Endothelial cell (in vitro differentiated cells): ENCODE results near the gene DDX23. TPM values are rescaled to one million over a fixed set of nuclear protein-coding genes. Genes with fewer than 3 reads are reported as not detected.
A peak's percentile ranks its signal among the peaks of the same experiment; 100 is the strongest.

Experiments
- DNase-seq: peaks from one replicate; pipeline ENCODE4 v3.0.0; 2021; ENCODE audit warnings: low spot score
- H3K27ac Mint-ChIP-seq: one replicate; pipeline ENCODE4 v1.8.0; 2021; ENCODE audit warnings: mixed read lengths, inconsistent platforms; ENCODE audit not compliant: unreplicated experiment
- H3K27me3 Mint-ChIP-seq: one replicate; pipeline ENCODE4 v1.8.0; 2021; ENCODE audit warnings: mild to moderate bottlenecking, moderate library complexity, mixed read lengths, inconsistent platforms; ENCODE audit not compliant: unreplicated experiment
- H3K36me3 Mint-ChIP-seq: one replicate; pipeline ENCODE4 v1.8.0; 2021; ENCODE audit warnings: mild to moderate bottlenecking, low read depth, mixed read lengths, inconsistent platforms; ENCODE audit not compliant: unreplicated experiment
- H3K4me1 Mint-ChIP-seq: one replicate; pipeline ENCODE4 v1.8.0; 2021; ENCODE audit warnings: mild to moderate bottlenecking, mixed read lengths, inconsistent platforms; ENCODE audit not compliant: unreplicated experiment
- H3K4me3 Mint-ChIP-seq: one replicate; pipeline ENCODE4 v1.8.0; 2021; ENCODE audit warnings: mild to moderate bottlenecking, mixed read lengths, inconsistent platforms; ENCODE audit not compliant: unreplicated experiment
- H3K9me3 Mint-ChIP-seq: one replicate; pipeline ENCODE4 v1.8.0; 2021; ENCODE audit warnings: mixed read lengths, inconsistent platforms; ENCODE audit not compliant: unreplicated experiment
- CTCF ChIP-seq: fragments of 200-600 bp; sonication (generic); IDR thresholded peaks from one replicate; pipeline ENCODE4 v1.5.0; 2021; ENCODE audit warnings: antibody characterized with exemption; ENCODE audit not compliant: unreplicated experiment
- total RNA-seq: library from RNA; stranded (reverse); fragmentation: NEBNext Ultra II Directional; extraction: Animal tissue kit (Norgen Biotek cat#: 25700); gene quantifications from one replicate; pipeline ENCODE4 v1.2.1, GENCODE V29; 2021; ENCODE audit not compliant: unreplicated experiment

Gene DDX23
- total RNA-seq, 1 donor from 2014 or later = 96.2 TPM

DNA sequence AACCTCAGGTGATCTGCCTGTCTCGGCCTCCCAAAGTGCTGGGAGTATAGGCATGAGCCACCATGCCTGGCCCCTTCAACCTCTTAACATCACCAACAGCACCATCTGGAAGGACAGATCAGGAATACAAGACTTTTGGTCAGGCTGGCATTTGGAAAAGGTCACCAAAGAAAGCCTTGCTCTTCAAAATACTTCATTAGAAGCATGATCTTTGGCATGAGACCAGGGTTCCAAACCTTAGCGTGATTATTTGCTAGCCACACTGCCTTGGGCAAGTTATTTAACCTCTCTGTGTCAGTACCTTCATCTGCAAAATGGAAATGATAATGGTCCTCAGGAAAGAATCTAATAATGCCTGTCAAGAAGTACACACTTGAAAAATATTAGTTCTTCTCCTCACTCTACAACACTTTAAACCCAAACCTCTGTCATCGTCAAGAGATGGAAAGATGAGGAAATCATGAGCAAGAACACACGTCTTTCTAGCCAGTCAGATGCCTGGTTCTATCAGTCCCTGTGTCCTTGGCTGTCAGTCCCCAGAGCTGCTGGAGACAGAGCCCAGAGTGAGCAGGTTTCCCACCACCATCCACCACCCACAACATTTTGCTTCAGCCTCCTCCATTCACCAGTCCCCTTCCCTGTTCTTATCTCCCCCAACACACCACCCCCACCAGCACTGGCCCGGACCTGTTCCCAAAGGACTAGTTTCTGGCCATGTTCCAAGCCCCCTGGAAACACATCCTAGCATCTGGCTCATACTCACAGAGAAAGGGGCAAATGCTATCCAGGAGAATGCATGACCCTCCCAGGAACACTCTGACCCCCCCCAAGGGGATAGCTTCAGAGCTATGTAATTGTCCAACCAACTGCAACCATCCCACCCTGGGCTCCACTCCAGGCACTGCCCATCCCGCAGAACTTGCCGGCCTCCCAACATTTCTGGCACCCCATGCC is 65.1 kb downstream of the DDX23 start:
- Mint-ChIP-seq H3K27ac (no peak overlapping the region), H3K4me3 (peak overlapping the region; percentile 97), H3K36me3 (no peaks in the 10 kb centered on the region)

DNA sequence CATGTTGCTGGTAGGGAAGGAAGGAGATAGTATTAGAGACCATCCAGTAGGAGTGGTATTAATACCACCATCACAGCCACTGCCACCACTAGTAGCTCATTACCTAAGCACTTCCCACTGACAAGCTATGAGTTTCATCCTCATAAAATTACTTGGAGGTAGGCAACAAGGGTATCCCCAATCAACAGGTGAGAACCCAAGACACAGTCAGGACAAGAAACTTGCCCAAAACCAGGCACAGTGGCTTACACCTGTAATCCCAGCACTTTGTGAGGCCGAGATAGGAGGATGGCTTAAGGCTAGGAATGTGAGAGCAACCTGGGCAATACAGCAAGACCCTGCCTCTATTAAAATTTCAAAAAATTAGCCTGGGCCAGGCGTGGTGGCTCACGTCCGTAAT is 68.5 kb downstream of the DDX23 start:
- Mint-ChIP-seq H3K27me3 (peaks cover 14% of the 10 kb centered on the region), H3K4me1 (peaks cover 19% of the 10 kb centered on the region), H3K9me3 (no peaks in the 10 kb centered on the region), H3K4me3 (peak overlapping the region; percentile 71), H3K36me3 (peaks cover 2% of the 10 kb centered on the region), H3K27ac (peak overlapping the region; percentile 42)
- DNase-seq = no peak
- no peak for TF ChIP-seq CTCF

More for the DNA sequence above, 65.1 kb downstream of the DDX23 start:
- Mint-ChIP-seq H3K27me3 (peaks cover 7% of the 10 kb centered on the region), H3K9me3 (no peaks in the 10 kb centered on the region), H3K4me1 (peaks cover 21% of the 10 kb centered on the region)
- TF ChIP-seq CTCF = no peak
- no peak for DNase-seq

GRCh38 chr12:48782457-48783395 is 69.2 kb downstream of the DDX23 start:
- DNase-seq = no peak
- peaks cover 9% of the 10 kb centered on the region for H3K36me3 Mint-ChIP-seq
- no peaks in the 10 kb centered on the region for H3K9me3 Mint-ChIP-seq
- H3K27me3 Mint-ChIP-seq = peaks cover 15% of the 10 kb centered on the region
- H3K27ac Mint-ChIP-seq = no peak overlapping the region
- peaks cover 13% of the 10 kb centered on the region for H3K4me1 Mint-ChIP-seq
- H3K4me3 Mint-ChIP-seq = peak overlapping the region; percentile 71
- TF ChIP-seq CTCF = no peak

DNA sequence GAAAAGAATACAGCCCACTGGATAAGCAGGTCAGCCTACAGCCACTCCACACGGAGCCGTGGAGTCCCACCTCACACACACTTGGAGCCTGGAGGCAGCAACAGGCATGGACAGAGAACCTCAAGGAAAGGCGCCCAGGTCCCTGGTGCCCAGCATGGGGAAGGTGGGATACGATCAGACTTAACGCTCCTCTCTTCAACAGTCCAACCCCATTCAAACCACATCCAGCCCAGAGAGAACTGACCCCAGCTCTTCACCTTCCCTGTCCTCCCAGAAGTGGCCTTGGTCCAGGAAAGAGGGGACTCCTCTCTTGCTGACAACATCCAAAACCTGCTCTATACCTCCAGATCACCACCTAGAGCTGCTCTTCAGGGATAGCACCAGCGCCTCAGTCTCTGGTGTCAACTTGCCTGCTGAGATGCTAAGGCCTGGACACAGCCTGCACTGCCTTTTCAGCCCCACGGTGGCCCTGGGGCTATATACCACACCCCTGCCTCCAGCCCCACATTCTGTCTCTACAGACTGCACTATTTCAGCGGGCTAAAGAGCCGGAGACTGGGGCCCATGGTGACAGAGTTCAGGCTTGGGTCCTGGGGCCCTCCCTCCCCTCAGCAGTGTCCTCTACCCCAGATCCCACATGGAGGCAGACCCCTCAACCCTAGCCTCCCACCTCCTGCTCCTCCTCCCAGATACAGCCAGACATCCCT is 70.1 kb downstream of the DDX23 start:
- peaks cover 7% of the 10 kb centered on the region for H3K4me1 Mint-ChIP-seq
- H3K36me3 Mint-ChIP-seq = peaks cover 17% of the 10 kb centered on the region
- H3K27ac Mint-ChIP-seq = no peak overlapping the region
- no peak for TF ChIP-seq CTCF
- H3K4me3 Mint-ChIP-seq = no peak overlapping the region
- no peak for DNase-seq
- H3K27me3 Mint-ChIP-seq = peaks cover 19% of the 10 kb centered on the region
- no peaks in the 10 kb centered on the region for H3K9me3 Mint-ChIP-seq
